GM19467 (cell line): ENCODE results near the gene VPS11.
A peak's percentile ranks its signal among the peaks of the same experiment; 100 is the strongest.
"Not testable (repeated sequence)": the region's sequence is repeated elsewhere in the genome, so short reads cannot be mapped to it uniquely, and the experiment has no call there.

Source experiments
- ATAC-seq: cut with Tn5 transposase; IDR thresholded peaks from one replicate; pipeline ENCODE4 v1.9.1; 2021; ENCODE audit warnings: mild to moderate bottlenecking, moderate library complexity; ENCODE audit not compliant: unreplicated experiment

Gene VPS11

GRCh38 chr11:119101759-119102423 lies 34.3 kb downstream of the VPS11 start, which contains the start of gene DPAGT1:
TSS of gene DPAGT1 (minus strand) at chr11:119101853. CDS start at chr11:119101655, 198 bp downstream.
- ATAC-seq = peak; percentile 65

DNA sequence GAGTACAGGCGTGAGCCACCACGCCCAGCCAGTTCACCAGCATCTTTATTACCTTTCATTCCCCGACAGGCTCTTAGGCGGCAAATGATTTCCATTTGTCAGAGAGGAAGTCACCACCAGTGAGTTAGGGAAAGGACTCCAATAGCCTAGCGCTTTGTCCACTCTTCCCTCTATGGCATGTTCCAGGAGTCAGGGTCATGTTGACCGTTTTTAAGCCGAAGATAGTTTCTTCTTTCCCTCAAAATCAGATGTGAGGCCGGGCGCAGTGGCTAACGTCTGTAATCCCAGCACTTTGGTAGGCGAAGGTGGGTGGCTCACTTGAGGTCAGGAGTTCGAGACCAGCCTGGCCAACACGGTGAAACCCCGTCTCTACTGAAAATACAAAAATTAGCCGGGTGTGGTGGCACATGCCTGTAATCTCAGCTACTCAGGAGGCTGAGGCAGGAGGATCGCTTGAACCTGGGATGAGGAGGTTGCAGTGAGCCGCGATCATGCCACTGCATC lies 35.6 kb downstream of the VPS11 start:
- ATAC-seq = not testable (repeated sequence)

DNA sequence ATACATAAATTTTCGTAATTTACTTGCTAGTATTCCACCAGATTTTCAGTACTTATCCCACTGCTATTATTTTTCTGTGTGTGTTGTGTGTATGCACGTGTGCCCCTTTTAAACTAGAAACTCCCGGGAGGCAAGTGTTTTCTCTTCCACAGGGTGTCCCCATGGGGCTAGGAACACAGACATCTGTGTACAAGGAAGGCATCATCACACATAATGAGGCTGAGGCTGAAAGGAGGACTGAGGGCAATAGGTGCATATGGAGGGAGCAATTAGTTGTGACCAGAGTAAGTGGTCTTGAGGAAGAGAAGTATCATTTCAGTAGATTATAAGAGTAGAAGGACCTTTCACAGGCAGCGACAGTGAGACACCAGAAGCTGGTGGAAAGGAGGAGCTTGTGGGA lies 36.2 kb downstream of the VPS11 start:
- no peak for ATAC-seq

DNA sequence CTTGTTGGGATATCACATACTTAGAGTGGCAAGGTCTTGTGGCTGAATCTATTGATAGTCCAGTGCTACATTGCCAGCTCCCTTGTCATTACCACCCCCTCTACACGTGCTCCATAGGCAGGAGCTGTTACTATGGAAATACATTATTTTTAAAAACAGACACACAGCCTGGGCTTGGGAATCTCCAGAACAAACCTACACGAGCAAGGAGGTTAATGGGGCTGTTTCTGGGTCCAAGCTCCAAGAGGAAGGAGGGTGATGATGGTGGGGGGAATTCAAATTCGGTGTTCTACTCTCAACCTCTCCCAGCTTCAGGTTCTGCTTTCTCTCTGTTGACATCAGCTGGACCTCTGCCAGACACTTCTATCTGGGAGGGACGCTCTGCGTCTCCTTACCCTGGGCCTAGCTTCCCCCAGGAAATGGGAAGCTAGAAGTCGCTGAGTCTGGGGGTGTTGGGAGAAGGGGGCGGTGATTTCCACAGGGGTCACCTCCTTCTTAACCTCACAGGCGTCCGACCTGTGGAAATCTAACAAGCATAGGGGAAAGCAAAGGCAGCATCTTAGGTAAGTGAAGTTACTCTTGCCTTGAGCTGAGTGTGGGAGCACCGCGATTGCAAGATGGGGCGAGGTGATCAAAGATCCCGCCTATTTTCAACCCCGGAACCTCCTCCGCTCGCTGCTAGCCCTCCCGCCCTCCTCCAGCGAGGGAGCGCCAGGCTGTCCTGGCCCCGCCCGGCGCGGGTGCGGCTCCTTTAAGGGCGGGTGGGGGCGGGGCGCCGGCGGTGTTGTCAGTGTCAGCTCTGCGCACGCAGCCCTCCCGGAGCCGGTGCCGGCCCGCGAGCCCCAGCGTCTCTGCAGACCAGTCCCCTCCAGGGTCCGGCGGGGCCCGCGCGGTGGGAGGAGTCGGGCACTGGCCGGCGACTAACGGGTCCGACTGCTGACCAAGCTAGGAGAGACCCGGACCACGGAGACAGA lies 39.2 kb downstream of the VPS11 start, which contains the start of gene C2CD2L:
Gene C2CD2L, plus strand, starts transcription at position 781 of the 974 bp plus-strand sequence. CDS start 398 bp downstream, outside the sequence.
- peak; percentile 69 for ATAC-seq

DNA sequence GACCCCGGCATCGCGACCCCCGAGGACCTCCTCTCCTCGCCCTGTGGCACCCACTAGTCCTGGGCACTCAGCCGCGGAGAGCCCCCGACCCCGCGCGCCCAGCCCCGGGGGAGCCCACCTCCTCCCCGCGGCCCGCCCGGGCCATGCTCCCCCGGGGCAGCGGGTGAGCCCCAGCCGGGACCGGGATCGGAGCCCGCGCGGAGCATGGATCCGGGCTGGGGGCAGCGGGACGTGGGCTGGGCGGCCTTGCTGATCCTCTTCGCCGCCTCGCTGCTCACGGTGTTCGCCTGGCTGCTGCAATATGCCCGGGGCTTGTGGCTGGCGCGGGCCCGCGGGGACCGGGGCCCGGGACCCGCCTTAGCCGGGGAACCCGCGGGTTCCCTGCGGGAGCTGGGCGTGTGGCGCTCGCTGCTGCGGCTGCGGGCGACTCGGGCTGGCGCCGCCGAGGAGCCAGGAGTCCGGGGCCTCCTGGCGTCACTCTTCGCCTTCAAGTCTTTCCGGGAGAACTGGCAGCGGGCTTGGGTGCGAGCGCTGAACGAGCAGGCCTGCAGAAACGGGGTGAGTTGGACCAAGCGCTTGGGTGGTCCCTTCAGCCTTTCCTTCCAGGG lies 40.0 kb downstream of the VPS11 start:
- peak; percentile 7 for ATAC-seq

DNA sequence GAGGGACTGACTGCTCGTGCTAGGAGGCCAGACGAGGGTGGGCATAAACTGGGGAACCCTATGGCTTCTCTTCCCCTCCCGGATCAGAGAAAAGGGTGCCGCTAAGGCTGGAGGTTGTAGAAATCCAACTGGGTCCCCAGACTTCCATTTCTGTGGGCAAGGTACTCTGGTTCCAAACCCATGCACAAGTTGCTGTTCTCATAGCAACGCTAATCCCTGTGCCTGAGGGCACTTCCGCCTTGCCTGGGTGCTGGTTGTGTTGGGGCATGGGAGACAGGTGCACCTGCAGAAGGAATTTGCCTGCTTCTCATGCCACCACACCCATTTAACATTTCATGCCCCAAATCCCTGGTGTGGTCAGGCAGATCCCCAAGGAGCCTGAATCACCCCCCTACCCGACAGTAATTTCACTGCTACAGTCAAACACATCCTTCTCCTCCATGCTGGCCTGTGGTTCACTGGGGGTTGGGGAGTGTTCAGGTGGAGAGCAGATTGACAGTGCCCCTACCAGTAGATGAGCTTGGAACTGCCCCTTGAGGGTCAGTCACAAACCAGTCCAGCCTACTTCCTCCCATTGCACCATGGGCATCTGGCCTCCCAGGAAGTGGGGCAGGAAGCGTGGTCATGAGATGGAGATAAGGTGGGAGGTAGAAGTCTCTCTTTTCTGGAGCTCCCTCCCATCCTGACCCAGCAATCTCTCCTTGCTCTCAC lies 40.7 kb downstream of the VPS11 start:
- ATAC-seq = no peak

DNA sequence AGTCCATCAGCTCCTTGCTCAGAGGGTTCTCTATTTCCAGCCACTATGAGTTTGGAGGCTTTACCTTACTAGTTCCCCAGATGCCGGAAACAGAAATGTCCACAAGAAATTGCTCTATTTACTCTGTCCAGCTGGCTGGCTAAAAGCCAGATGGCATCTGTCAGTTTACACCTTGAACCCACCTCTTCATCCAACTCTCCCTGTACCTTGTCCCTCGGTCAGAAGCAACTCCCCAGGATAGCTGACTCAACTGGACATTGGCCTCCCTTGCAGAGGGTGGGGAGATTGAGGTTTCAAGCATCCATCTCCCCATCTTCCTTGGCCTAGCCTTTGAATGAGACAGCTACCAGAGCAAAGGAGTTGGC lies 41.2 kb downstream of the VPS11 start:
- ATAC-seq = no peak

- ATAC-seq = no peak
These were observed 42.2 kb downstream of the VPS11 start for GRCh38 chr11:119109843-119110242.

- no peak for ATAC-seq
These were observed 42.8 kb downstream of the VPS11 start for GRCh38 chr11:119110439-119110838.

DNA sequence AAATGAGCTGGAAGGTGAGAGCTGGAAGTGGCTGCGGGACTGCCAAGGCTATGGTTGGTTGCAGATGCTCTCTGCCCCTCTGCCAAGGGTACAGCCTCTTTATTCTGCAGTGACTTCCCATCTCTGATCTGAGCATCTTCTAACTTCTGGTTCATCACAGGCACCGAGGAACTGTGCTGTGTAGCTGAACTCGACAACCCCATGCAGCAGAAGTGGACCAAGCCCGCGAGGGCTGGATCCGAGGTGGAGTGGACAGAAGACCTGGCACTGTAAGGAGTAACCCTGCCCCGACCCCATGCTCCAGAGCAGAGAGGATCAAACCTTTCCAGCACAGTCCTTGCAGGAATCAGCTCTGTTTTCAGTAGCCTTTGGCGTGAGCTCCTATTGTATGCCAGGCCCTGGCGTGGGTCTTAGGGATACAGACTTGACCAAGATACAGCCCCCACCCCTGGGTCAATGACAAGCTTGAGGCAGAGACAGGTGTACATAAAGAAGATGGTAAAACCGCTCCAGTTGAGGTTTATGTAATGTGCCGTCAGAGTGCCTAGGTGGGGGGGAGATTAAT lies 43.8 kb downstream of the VPS11 start:
- no peak for ATAC-seq

- ATAC-seq = no peak
These were observed 44.8 kb downstream of the VPS11 start for GRCh38 chr11:119112314-119113020.

DNA sequence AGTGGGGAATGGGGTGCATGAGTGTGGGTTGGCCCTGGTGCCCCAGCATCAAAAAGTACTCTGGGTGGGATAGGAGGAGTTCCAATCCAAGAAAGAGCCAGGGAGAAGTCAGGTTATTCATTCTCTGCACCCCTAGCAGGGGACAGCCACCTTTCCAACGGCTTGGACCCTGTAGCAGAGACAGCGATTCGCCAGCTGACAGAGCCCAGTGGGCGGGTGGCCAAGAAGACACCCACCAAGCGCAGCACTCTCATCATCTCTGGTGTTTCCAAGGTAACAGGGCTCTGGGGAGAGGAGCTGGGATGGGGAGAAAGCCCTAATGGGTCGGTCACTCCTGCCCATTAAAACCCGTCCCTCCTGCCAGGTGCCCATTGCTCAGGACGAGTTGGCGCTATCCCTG lies 46.1 kb downstream of the VPS11 start:
- ATAC-seq = no peak

DNA sequence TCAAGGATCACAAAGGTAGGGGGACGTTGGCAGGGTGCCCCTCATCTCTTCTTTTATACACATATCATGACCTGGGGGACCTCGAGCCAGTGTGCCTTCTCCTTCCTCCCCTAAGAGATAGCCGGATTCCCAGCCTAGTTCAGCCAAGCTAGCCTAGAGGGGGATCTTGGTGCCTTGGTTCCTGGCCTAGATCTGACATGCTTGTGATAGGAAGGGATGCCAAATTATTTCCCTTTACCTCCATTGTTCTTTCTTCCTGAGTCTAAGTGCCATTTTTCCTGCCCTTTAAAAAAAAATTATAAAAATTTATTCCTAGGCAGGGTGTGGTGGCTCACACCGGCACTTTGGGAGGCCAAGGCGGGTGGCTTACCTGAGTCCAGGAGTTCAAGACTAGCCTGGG lies 46.7 kb downstream of the VPS11 start:
- ATAC-seq = no peak

DNA sequence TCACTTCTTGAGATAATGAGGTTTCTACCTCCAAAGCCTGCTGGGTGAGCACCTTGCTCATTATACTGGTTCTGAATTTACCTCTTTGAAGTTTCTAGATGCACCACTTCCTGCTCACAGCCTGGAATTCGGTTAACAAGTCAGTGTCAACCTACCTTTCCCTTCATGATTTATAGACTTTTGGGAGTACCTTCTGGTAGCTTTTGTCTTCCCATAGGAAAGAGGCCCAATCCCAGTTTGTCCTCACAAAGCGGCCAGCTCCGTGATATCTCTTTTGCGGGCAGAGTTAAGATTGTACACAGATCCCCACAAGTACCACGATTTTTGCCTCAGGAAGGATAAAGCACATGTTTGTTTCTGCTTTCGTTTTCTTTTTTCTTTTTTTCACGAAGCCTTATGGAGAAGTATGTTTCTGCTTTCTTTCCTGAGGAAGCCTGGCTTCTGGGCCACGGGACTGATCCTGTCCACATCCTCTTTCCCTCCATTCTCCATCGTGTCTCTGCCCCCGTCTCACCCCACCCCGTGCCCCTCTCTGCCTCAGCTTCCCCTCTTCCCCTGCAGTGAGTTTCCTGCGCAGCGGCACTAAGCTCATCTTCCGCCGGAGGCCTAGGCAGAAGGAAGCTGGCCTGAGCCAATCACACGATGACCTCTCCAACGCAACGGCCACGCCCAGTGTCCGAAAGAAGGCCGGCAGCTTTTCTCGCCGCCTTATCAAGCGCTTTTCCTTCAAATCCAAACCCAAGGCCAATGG lies 48.0 kb downstream of the VPS11 start:
- no peak for ATAC-seq

DNA sequence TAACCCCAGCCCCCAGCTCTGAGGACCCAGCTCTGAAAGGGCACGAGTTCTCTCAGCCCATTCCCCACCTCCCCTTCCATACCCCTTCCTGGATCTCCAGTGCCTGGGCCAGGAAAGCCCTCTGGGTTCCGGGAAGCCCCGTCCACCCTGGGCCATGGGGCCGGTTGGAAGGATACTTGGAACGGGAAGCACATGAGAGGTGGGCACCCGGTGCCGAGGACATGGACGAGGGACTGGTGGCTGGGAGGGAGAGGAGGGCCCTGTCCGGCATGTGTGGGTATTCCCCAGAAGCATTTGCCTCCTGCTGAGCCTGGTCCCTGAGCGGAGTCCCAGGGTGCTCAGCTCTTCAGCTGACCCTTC lies 48.6 kb downstream of the VPS11 start:
- no peak for ATAC-seq

GRCh38 chr11:119116601-119117000 lies 49.0 kb downstream of the VPS11 start:
- no peak for ATAC-seq

GRCh38 chr11:119117004-119117706 lies 49.5 kb downstream of the VPS11 start:
- ATAC-seq = no peak

GRCh38 chr11:119118227-119118626 lies 50.6 kb downstream of the VPS11 start:
- ATAC-seq = no peak
